GM10266 (cell line): ENCODE data around the gene MAGI2.

ENCODE experiments used
- DNase-seq: peaks from one replicate; pipeline ENCODE4 v3.0.0; 2012; ENCODE audit errors: extremely low spot score
- TF ChIP-seq, protein P1 (sequence below): IDR thresholded peaks from 2 replicates; pipeline ENCODE4 v1.5.1; 2012; ENCODE audit warnings: mild to moderate bottlenecking, low read depth; ENCODE audit not compliant: control insufficient read depth, insufficient read depth; ENCODE audit errors: missing control alignments

Gene MAGI2

GRCh38 chr7:79420464-79420863, 33.0 kb downstream of the MAGI2 start:
- no peak for DNase-seq
- TF ChIP-seq, protein P1, sequence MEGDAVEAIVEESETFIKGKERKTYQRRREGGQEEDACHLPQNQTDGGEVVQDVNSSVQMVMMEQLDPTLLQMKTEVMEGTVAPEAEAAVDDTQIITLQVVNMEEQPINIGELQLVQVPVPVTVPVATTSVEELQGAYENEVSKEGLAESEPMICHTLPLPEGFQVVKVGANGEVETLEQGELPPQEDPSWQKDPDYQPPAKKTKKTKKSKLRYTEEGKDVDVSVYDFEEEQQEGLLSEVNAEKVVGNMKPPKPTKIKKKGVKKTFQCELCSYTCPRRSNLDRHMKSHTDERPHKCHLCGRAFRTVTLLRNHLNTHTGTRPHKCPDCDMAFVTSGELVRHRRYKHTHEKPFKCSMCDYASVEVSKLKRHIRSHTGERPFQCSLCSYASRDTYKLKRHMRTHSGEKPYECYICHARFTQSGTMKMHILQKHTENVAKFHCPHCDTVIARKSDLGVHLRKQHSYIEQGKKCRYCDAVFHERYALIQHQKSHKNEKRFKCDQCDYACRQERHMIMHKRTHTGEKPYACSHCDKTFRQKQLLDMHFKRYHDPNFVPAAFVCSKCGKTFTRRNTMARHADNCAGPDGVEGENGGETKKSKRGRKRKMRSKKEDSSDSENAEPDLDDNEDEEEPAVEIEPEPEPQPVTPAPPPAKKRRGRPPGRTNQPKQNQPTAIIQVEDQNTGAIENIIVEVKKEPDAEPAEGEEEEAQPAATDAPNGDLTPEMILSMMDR, result no peak

GRCh38 chr7:79414910-79415309, 38.6 kb downstream of the MAGI2 start:
- TF ChIP-seq, protein P1, result no peak
- no peak for DNase-seq

DNA sequence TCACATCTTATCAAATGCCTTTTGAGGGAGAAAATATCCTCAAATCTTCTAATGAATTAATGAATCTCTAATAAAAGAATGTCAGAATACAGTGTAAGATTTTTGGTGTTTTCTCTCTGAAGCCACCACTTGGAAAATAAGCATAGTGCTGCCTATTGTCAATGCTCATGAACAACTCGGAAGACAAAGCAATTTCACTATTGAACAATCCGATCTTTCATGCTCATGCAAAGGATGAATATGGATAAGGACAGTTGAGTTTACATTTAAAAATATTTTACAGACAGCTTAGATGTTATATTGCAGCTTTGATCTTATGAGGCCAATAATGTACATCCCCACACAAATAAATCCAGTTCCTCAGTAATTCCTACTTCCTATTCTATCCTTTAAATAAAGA, 40.6 kb downstream of the MAGI2 start:
- TF ChIP-seq, protein P1, result no peak
- DNase-seq, result no peak

DNA sequence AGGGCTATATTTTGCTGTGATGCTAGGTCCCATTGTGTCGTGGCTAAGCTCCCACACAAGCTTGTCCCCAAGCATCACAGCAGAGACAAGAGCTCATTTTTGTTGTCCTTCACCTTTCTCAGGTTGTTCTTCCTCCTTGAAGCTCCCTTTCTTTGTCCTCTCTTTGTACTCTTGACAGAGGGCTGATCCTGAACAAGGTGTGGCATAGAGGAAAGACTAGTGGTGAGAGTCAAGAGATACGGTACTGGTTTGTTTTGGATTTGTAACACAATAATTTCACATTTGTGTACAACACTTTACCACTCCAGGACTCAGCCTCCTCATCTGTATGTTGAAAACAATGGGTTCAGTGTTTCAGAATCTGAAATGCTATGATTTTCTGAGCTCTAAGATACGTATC, 41.0 kb downstream of the MAGI2 start:
- no peak for DNase-seq

GRCh38 chr7:79410345-79410744, 43.1 kb downstream of the MAGI2 start:
- DNase-seq, result no peak
- TF ChIP-seq, protein P1, result no peak

More for the DNA sequence above, 41.0 kb downstream of the MAGI2 start:
- TF ChIP-seq, protein P1, result no peak

- TF ChIP-seq, protein P1, result no peak
- no peak for DNase-seq
These were observed 46.1 kb downstream of the MAGI2 start for GRCh38 chr7:79407351-79407750.

DNA sequence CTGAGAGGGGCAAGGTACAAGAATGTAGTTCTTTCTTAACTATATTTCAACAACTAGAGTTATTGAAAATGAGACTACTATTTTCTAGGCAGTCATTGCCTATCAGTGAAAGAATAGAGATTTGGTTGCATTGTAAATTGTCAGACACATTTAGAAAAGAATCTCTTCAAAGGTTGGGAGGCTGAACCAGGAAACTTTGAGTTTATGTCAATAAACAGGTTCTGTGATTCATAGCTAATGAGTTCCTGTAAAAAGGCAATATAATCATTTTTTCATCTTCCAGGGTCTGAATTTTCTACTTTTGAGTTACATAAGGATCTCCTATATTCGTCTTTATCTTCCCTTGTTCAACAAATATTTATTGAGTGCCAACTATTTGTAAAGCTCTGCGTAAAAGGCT, 47.1 kb downstream of the MAGI2 start:
- TF ChIP-seq, protein P1, result no peak
- no peak for DNase-seq
